GM19025 (cell line): ENCODE data around the gene KIFC3.

Source experiments
- ATAC-seq: cut with Tn5 transposase; IDR thresholded peaks from one replicate; pipeline ENCODE4 v1.9.1; 2021; ENCODE audit warnings: mild to moderate bottlenecking, low read depth, moderate library complexity; ENCODE audit not compliant: unreplicated experiment

The KIFC3 gene

DNA sequence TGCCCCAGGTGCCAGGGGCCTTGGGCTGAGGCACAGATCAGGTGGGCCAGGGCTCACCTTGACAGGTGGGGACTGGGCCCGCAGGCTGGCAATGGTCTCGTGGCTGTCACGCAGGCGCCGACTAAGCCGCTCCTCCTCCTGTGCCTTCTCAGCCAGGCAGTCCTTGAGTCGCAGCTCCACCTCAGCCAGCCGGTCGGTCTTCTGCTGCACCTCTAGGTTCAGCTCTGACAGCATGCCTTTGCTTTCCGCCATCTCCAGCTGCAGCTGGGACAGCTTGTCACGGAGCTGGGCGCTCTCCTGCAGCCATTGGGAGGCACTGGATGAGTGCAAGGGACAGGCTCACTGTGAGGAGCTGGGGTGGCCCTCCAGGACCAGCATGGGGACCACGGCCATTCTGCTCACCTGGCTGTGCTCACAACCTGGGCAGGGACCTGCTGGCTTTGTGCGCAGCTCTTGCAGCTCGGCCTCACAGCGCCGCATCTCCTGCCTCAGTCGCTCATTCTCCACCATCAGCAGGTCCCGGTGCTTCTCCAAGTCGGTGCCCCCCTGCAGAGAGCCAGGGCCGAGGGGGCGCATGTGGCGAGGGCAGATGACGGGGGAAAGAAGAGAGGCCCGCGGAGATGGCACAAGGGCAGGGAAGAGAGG lies 31.0 kb downstream of the KIFC3 start:
- ATAC-seq: no peak

DNA sequence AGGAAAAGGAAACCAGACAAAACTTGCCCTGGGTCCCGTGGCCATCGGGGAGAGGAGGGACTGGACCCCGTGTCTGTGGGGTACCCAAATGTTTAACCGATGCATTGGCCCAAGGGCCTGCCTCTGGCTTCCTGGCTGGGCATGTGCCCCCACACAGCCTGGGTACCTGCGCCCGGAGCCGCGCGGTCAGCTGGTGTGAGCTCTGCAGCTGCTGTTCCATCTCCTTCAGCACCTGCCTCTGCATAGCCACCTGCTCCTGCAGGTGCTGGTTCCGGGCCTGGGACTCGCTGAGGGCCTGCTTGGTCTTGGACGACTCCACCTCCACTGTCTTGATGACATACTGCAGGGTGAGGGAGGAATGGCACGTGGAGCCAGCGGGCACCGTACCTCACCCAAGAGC lies 31.9 kb downstream of the KIFC3 start:
- no peak for ATAC-seq

DNA sequence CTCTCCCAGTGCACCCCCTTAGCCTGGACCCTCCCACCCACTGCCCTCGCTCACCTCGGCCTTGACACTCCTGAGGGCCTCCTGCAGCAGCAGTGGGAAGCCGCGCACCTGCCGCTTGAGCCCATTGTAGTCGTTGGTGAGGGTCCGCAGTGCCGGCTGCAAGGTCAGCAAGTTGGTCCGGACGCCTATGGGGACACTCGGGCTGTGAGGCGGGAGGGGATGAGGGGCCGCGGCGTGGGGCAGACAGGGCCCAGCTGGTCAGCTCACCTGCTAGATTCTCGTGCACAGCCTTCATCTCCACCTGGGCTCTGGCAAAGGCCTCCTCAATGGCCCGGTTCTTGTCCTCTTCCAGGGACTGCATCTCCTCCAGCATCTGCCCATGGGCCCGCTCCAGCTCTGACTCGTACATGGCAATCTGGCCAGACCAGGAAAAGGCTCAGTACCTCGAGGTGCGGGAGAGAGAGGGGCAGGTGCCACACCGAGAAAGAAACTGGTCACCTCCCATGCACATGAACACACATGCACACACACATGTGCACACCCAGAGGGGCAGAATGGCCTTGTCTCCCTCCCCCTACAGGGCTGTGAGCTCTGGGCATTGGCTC lies 32.6 kb downstream of the KIFC3 start:
- no peak for ATAC-seq

DNA sequence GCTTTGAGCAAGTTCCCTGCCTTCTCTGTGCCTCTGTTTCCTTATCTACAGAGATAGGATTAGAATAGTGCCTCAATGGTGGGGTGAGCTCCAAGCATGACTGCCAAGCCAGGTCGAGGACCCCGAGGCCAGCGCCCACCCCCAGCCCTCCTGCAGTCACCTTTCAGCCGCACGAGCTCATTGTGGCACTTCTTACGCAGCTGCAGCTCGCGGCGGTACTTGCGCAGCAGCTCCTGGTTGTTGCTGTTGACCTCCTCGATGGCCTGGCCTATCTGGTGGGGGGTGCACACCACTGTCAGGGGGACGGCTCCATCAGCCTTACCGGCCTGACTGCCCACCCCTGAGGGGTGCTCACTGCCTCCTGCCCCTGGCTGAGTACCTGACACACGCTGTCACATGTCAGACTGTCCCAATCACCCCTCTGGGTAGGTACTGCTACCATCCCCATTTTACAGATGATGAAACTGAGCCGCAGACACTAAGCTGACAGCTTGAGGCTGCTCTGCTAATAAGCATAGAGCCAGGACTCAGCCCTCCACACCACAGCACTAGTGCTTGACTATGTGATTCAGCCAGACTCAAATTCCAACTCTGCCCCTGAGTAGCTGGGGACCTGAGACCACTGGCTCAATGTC lies 35.5 kb downstream of the KIFC3 start:
- no peak for ATAC-seq

DNA sequence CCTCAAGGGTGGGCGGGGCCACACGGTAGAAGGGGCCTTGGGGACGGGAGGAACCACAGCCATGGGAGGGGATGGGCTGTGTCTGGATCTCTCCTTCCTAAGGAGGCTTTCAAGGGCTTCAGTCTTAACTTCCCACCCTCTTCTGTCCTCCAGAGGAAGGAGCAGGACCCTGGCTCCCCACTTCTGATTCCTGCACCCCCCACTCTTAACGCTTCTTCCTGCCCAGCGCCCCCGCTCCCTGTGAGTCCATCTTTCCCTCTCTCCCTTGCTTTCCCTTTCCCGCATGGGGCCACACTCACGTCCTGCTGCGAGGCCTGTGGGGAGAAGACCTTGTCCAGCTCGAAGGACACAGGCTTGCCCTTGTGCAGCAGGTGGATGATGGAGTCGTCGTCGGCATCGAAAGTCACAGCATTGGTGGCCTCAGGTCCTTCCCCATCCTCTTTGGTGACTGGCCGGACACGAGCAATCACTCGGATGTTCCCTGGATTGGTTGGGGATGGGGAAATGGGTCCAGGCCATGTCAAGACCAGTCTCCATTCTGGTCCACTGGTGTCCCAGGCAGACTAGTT lies 37.0 kb downstream of the KIFC3 start:
- ATAC-seq: no peak

DNA sequence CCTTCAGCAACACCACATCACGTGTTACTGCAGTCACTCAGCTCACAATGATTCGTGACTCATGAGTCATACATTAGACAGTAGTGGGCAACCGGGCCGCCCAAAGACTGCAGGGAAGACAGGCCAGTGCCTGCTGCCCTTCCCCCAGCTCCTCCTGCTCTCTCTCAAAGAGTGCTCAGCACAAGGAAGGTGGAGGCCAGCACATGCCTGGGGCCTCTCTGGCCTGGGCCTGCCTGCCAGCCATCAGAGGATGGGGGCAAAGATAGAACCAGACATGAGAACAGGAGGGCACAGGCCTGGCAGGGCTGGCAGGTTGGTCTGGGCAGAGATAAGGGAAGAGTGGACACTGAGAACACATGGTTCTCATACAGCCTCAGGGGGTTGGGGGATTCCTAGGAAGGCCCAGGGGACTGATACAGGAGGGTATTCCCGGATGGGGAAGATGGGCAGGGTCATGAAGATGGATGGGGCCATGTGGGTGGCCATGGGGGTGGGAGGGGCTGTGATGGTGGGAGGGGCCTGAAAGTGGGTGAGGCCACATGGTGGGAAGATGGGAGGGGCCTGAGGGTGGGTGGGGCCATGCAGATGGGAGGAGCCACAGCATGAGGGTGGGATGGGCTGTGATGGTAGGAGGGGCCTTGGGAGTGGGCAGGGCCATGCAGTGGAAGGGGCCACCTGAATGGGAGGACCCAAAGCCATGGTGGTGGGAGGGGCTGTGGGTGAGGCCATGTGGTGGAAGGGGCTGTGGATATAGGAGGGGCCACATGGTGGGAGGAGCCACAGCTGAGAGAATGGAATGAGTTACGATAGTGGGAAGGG lies 37.7 kb downstream of the KIFC3 start:
- ATAC-seq: no peak

DNA sequence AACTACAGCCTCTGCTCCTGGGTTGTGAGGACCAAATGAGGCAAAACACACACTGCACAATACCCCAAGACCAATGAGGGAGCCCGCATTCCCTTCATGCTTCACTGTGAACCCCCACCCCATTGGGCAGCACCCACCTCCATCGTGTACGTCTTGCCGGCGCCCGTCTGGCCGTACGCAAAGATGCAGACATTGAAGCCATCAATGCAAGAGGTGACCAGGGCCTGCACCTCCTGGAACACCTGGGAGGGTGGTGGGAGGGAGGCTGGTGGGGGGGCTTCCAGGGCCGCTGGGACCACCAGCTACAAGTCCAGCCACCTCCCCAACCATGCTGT lies 38.3 kb downstream of the KIFC3 start:
- no peak for ATAC-seq

DNA sequence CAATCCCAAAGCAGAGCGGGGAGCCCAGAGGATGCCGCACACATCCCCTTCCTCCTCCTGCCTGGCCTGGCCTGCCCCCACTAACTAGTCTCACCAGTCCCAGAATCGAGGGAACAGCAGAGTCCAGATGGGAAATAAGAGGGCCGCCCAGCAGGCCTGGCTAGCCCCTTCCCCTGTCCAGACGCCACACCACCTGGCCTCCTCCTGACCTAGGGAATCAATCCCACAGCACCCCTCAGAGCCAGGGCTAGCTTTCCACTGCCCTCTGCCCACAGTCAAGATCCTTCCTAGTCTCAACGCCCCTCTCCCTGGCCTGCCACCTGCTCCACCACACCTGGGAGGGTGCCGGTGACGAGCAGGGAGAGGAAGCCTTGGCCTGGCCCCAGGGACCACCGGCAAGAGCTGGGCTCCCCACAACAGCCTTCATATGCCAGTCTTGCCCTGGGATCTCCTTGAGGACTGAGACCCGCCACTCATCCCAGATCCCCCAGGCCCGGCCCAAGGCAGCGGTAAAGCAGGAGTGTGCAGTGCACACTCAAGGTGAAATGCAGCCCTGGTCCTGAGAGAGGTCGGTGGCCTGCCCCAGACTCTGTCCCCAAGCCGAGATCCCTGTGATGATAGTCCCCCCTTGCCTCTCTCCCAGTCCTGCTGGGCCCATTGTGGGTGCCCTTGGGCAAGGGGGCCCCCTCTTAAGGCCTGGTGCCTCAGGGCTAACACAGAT lies 38.8 kb downstream of the KIFC3 start:
- ATAC-seq: no peak

DNA sequence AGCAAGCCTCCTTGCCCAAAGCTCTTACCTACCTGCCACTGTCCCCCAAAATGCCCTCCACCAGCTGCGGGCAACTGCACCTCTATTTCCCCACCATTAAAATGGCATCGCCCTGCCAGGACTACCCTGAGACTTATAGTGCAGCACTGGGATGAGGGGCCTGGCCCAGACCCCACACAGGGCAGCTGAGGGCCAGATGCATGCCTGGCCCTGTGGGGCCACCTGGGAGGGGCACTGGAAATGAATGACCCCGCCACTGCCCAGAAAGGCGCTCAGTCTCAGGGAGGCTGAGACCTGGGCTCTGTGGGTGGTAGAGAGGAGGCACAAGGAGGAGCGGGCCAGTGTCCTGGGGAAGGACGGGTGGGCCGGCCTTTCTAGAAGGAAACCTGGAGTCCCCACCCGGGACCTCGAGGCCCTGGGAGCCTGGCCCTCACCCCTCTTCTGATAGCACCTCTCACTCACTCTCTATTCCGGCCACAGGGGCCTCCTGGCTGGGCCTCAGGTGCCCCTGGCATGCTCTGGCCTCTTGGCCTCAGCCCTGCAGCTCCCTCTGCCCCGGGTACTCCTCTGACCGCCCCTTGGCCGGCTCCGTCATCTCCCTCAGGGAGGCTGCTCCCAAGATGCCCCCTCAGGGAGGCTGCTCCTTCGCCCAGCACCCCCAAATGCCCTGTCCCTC lies 39.8 kb downstream of the KIFC3 start:
- no peak for ATAC-seq

DNA sequence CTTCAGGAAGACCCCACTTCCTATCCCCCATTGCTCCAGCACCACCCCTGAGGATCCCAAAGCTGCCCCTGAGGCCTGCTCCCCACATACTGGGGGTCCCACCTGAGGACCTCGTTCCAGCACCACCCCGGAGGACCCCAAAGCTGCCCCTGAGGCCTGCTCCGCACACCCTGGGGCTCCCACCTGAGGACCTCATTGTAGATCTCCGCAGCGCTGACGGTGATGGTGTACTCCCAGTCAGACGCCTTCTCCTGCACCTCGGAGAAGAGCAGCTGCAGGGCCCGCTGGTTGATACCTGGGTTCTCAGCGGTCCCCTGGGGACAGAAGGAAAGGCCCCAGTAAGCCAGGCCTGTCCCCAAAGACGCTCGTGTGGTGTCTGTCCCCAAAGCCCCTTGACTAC lies 40.3 kb downstream of the KIFC3 start:
- no peak for ATAC-seq

DNA sequence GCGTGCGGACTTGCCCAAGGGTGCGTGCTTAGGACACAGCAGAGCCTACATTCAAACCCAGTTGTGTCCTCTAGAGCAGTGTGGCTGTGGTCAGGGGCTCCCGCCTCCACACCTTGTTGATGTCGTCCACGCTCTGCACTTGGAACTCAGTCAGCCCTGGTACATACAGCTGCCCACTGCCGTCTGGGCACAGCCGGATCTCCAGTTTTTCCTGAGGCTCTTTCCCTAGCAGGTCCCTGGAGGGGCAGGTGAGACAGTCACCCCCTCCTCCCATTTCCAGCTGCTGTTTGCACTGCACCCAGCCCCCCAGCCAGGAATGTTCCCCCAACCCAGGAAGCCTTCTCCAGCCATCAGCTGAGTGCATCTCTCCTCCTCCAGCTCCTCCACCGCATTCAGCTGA lies 41.0 kb downstream of the KIFC3 start:
- ATAC-seq: no peak

DNA sequence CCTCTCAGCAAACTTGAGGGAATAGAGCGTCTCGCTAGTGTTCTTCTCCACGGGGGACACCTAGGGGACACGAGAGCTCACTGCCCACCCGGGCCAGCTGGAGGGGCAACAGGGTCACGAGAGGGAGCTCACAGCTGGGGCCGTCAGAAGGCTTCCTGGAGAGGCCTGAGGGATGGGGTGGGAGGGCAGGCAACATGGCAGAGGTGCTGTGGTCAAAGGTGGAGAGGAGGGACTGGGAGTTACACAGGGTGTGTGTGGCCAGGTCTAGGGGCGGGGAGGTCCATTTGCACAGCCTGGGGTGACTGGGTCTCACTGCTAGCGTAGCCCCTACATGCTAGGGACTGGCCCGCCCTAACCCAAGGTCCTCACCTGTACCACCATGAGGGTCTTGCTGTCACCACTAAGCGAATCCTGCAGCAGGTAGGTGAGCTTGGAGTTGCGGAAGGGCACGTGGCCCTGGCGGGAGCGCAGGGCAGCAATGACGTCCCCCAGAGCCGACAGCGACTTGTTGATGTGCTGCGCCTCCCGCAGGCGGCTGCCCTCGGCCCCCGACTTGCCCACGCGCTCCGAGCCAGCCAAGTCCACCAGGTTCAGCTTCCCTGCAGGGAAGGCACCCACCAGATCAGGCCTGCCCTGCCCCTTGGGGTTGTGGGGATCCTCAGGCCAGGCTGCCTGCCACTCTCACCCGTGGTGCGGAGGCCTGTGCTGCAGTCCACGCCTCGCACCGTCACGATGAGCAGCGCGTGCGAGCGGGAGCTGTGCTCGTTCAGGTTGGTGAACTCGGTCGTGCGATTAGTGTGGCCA lies 41.7 kb downstream of the KIFC3 start:
- no peak for ATAC-seq

DNA sequence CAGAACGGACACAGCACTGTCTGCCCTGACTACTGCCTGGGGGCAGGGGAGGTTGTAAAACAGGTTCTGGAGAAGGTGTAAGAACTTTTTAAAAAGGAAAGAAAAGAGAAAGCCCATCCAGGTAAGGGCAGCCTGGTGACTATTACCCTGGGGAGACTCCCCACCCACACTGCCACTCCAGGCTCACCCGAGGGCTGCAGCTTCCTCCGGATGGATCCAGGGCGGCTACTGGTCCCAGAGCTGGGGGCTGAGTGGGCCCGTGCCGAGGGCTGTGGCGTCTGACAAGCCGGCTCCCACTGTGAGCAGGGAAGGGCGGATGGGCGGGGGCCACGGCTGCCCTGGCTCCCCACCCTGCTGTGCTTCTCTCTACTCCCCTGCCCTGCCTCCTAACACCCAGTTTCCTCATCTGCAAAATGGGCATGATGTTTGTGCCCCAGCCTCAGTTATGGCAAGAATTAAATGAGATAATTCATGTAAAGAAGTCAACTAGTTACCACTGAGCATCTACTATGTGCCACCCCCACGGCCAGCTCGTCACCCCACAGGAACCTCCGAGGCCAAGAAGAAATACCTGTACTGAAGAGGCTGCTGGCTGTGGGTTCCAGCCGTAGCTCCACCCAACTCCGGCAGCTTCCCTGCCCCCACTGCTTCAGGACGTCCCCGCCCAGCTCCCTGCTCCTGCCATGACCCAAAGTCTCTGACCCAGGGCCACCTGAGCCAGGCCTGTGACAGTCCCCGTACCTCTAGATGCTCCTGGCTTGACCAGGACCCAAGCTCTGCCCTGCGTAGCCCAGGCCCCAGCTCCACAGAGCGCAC lies 42.5 kb downstream of the KIFC3 start:
- no peak for ATAC-seq

DNA sequence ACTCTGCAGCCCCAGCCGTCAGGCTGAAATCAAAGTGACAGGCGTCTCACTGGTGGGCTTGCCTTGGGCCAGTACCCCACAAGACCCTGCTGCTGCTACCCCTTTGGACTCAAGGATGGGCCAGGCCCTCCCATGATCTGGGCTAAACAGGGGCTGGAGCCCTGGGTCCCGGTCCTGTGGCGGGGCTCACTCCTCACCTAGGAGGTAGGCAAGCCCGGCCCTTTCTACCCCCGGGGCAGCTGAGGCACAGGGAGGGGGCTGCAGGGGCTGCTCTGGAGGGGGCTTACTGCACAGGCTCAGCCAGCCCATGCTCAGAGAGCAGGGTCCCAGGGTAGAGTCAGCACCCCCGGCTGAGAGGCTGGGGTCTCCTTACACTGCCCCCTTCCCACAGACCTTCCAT lies 43.2 kb downstream of the KIFC3 start:
- no peak for ATAC-seq

DNA sequence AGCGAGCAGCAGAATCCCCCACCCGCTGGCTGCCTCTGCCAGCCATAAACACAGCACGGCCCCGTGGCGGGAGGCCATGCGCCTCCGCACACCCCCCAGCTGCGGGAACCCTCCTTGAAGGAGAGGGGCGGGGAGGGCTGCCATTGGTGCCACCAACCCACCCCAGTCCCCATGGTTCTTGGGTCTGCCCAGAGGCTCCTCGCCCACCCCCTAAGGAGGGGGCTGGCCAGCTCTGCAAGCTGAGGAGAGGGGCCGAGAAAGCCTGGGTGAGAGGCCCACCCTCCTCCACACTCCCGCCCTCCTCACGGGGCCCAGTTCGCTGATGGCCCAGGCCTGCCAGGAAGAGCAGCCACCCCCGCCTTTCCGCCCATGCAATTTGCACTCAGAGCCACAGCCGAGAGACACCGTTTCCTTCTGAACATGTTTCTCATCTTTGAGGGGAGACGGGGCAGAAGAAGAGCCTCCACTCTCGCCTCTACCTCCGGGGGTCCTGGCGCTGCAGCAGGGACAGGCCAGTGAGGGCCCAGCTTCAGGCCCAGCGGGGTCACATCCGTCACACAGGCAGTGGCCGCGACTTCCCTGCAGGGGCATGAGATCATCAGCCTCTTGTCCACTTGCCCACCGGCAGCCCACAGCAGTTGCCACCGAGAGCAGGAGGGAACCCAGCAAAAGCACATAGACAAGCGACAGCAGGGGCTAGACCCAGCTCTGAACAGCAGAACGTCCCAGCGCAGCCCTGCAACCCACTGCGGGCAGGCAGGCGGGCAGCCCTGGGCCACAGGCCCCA lies 43.8 kb downstream of the KIFC3 start:
- no peak for ATAC-seq

DNA sequence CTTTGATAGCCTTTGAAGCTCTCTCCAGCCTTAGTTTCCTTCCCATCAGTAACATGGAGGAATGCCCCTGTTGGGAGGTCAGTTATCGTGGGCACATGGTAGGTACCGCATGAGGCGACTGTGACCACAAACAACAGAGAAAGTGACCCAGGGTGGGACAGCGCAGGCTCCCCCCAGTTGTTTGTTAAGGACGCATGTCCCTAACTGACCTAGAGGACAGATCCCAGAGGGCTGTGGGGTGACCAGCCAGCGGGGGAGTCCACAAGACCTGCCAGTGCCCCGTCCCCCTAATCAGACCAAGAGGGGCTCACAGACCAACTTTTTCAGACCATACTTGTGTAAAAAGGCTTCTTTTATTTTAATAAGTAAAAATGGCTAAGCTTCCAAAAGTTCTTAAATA lies 44.4 kb downstream of the KIFC3 start:
- no peak for ATAC-seq

DNA sequence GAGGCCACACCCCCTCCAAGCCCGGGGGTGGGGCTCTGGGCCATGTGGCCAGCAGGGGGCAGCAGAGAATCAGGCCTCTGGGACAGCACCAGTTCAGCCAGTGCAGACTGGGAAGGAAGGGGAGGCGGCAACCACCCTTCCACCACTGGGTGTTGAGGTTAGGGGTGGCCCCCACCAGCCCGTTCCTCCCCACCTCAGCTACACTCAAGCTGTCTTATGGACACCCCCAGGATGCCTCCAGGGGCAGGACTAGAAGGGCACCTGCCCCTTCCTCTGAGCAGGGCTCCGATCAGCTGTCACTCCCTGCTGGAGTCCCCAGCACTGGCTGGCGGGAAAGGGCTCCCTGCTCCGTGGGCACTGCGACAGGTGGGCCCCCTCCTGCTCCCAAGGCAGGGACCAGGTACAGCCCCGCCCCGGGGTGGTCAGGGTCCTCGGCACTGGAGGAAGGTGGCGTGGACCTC lies 44.9 kb downstream of the KIFC3 start:
- ATAC-seq: peak; percentile 89
